ENCODE results near the gene FAM234A.
"Not testable (repeated sequence)": the region's sequence is repeated elsewhere in the genome, so short reads cannot be mapped to it uniquely, and the experiment has no call there.

FAM234A gene

GRCh38 chr16:230351-230750, 4.3 kb upstream of the FAM234A start:
- not testable (repeated sequence) for DNase-seq (ENCODE audit: low read depth in 1 of 2, low spot score in 1 of 2)

- no peak for DNase-seq (ENCODE audit: low read depth in 1 of 2, low spot score in 1 of 2)
Measured at GRCh38 chr16:230949-231348, 3.7 kb upstream of the FAM234A start.

- DNase-seq (ENCODE audit: low read depth in 1 of 2, low spot score in 1 of 2): no peak
Measured at GRCh38 chr16:239948-240277, 5.3 kb downstream of the FAM234A start.

GRCh38 chr16:240559-240958, 5.9 kb downstream of the FAM234A start:
- DNase-seq (ENCODE audit: low read depth in 1 of 2, low spot score in 1 of 2): no peak

- no peak for DNase-seq (ENCODE audit: low read depth in 1 of 2, low spot score in 1 of 2)
Measured at GRCh38 chr16:242281-242680, 7.7 kb downstream of the FAM234A start.

GRCh38 chr16:243348-243747, 8.7 kb downstream of the FAM234A start:
- DNase-seq (ENCODE audit: low read depth in 1 of 2, low spot score in 1 of 2): no peak

GRCh38 chr16:245105-245504, 10.5 kb downstream of the FAM234A start:
- DNase-seq (ENCODE audit: low read depth in 1 of 2, low spot score in 1 of 2): no peak

GRCh38 chr16:247027-247426, 12.4 kb downstream of the FAM234A start:
- DNase-seq (ENCODE audit: low read depth in 1 of 2, low spot score in 1 of 2): no peak

GRCh38 chr16:249431-249830, 14.8 kb downstream of the FAM234A start:
- DNase-seq (ENCODE audit: low read depth in 1 of 2, low spot score in 1 of 2): no peak

- DNase-seq (ENCODE audit: low read depth in 1 of 2, low spot score in 1 of 2): no peak
Measured at GRCh38 chr16:252366-253337, 18.0 kb downstream of the FAM234A start.

GRCh38 chr16:253833-254232, 19.2 kb downstream of the FAM234A start:
- DNase-seq (ENCODE audit: low read depth in 1 of 2, low spot score in 1 of 2): no peak

- DNase-seq (ENCODE audit: low read depth in 1 of 2, low spot score in 1 of 2): no peak
Measured at GRCh38 chr16:254461-254860, 19.8 kb downstream of the FAM234A start.

- DNase-seq (ENCODE audit: low read depth in 1 of 2, low spot score in 1 of 2): no peak
Measured at GRCh38 chr16:255183-255582, 20.6 kb downstream of the FAM234A start.

- not testable (repeated sequence) for DNase-seq (ENCODE audit: low read depth in 1 of 2, low spot score in 1 of 2)
Measured at GRCh38 chr16:258091-258490, 23.5 kb downstream of the FAM234A start.

GRCh38 chr16:259226-259625, 24.6 kb downstream of the FAM234A start:
- DNase-seq (ENCODE audit: low read depth in 1 of 2, low spot score in 1 of 2): no peak

GRCh38 chr16:259814-260253, 25.2 kb downstream of the FAM234A start:
- DNase-seq (ENCODE audit: low read depth in 1 of 2, low spot score in 1 of 2): no peak

GRCh38 chr16:260326-260725, 25.7 kb downstream of the FAM234A start:
- DNase-seq (ENCODE audit: low read depth in 1 of 2, low spot score in 1 of 2): no peak

- no peak for DNase-seq (ENCODE audit: low read depth in 1 of 2, low spot score in 1 of 2)
Measured at GRCh38 chr16:261031-261691, 26.5 kb downstream of the FAM234A start.

GRCh38 chr16:262121-262745, 27.6 kb downstream of the FAM234A start:
- DNase-seq (ENCODE audit: low read depth in 1 of 2, low spot score in 1 of 2): no peak

GRCh38 chr16:263182-263774, 28.7 kb downstream of the FAM234A start:
- no peak for DNase-seq (ENCODE audit: low read depth in 1 of 2, low spot score in 1 of 2)

GRCh38 chr16:263944-264343, 29.3 kb downstream of the FAM234A start:
- DNase-seq (ENCODE audit: low read depth in 1 of 2, low spot score in 1 of 2): no peak

Measured in activated CD4-positive, alpha-beta T cell treated with anti-CD3 and anti-CD28 coated beads, Interleukin-2, amount 50 U/mL, for 24 hours (primary cell).